GM21723 (cell line): Measurements from ENCODE around the gene MSRB3.

ENCODE experiments used
- ATAC-seq: cut with Tn5 transposase; IDR thresholded peaks from one replicate; pipeline ENCODE4 v1.9.1; 2021; ENCODE audit warnings: mild to moderate bottlenecking, moderate library complexity; ENCODE audit not compliant: unreplicated experiment

The MSRB3 gene

GRCh38 chr12:65278576-65279368 lies at the start of gene MSRB3:
TSS of gene MSRB3 (plus strand) at chr12:65278683. CDS start at chr12:65308580, 29,897 bp downstream.
- ATAC-seq = peak; percentile 65

- no peak for ATAC-seq
These were observed 49.0 kb upstream of the MSRB3 start for GRCh38 chr12:65229441-65229840.

- ATAC-seq = no peak
These were observed 45.9 kb upstream of the MSRB3 start for GRCh38 chr12:65232476-65233077.

DNA sequence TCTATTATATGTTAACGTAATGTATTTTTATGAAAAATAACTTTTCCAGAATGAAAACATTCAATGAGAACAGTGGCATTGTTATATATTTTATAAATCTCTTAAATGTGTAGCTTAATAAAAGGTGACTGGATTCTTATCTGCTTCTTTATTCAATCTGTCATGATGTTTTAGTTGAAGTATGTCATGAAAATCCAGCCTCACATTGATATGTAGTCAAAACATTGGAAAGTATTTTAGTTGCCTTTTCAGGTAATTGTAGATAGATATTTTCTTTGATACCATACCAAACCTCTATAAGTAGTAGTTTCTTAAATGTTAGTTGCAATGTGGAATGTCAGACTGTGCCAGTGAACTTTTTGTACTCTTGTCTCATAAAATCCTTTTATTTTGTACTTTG lies 41.3 kb upstream of the MSRB3 start:
- ATAC-seq = no peak

- ATAC-seq = no peak
These were observed 39.9 kb upstream of the MSRB3 start for GRCh38 chr12:65238609-65239008.

DNA sequence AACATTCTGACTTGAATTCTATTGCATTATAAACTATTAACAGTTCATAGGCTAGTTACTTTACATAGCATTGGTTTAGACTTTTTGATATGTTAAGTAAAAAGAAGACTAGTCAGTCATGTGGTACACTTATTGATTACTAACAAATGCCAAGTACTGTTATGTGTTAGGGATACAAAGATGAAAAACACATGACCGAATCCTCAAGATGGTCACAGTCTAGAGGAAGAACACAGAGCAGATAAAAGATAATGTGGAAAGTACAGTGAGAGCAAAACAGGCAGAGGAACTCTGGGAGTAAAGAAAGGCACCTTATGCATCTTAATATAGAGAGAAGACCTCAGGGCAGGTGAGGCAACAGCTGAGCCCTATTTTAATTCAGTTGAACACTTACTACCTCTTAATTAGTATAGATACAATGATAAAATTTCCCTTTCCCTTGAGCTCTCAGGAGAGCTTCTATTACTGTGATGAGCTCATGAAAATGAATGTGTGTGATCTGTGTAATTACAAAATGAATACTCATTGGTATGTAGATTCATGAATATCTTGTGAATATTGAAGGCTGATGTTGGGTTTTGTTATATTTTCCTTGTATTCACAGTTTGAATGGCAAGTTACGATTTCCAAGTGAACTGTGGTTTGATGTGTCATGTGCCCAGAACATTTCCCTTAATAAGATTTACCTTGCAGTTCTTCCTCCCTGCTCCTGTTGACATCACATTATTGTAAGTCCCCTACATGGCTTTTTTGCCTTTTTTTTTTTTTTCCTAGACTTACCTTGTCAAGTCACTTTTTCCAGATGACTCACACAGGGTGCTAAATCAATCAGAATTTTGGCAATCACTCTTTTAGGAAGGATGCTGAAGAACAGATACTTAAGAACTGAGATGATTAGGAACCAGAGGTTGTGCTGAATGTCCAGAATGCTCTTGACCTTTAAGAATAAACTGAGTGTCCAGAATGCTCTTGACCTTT lies 29.5 kb upstream of the MSRB3 start:
- ATAC-seq = no peak

DNA sequence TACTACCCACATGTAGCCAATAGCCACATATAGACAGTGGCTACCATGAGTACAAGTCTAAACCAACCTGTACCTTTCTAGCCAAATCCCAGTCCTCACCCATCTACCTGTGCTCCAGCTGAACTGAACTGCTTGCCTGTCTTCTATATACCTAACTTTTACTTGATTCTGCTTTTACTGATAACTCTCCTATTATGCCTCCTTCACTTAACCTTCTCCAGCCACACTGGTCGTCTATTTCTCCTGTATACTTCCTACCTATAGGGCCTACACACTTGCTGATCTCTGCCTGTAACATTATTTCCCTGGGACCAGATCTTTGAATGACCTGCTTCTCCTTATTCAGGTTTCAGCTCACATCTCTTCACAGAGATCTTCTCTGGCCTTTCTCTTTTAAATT lies 26.0 kb upstream of the MSRB3 start:
- ATAC-seq = no peak

DNA sequence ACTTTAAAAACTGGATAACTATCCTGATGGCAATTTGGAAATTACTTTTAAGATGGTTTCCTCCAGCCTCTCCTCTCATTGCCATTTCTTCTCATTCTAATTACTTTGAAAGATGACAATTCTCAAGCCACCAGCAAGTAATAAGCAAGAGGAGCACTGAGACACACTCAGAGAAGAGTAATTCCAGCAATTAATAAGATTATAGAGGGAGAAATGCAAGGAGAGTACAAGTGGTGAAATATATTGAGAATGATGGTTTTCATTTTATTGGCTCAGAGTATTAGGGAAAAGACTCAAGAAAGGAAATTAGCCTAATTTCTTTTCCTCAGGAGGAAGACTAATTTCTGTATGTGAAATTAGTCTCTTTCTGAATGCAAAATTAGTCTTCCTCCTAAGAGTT lies 20.5 kb upstream of the MSRB3 start:
- no peak for ATAC-seq

DNA sequence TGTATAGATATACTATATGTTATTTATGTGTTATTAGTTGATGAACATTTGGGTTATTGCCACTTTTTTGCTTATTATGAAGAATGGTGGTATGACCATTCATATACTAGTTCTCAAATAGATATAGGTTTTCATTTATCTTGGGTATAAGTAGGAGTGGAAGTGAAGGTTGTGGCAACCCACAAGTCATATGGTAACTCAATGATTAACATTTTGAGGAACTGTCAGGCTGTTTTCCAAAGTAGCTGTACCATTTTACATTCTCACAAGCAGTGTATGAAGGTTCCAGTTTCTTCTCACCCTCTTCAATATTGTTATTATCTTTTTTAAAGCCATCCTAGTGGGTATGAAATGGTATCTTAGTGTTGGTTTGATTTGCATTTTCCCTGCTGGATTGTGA lies 19.0 kb upstream of the MSRB3 start:
- ATAC-seq = no peak

DNA sequence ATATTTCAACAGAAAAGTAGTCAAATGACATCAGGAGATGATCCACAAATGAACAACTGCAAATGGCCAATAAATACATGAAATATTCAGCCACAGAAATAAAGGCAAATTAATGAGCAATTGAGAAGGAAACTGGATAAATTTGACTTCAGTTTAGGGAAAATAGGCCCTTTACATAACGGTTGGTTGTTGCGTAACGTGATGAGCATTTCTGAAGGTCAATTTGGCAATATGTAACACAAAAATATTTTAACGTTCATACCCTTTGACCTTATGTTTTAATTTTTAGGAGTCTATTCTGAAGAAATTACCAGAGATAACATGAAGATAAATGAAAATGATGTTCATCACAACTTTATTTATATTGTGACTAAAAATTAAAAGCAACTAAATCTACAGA lies 14.7 kb upstream of the MSRB3 start:
- no peak for ATAC-seq

DNA sequence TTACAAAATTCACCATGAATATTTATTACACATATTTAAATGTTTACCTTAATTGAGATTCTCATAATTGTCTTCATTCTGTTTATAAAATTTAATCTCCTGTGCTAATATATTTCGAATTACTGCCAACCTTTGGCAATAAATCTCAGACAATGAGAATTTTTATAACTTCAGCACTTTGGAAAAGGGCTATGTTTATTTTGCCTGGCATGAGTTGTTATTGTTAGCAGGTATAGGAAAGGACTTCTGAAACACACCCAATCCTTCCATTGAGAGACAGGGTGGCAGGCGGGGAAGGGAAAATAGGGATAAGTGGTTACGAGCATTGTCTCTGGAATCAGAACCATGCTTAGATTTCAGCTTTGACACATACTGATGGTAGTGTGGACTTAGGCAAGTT lies 12.1 kb upstream of the MSRB3 start:
- ATAC-seq = no peak

DNA sequence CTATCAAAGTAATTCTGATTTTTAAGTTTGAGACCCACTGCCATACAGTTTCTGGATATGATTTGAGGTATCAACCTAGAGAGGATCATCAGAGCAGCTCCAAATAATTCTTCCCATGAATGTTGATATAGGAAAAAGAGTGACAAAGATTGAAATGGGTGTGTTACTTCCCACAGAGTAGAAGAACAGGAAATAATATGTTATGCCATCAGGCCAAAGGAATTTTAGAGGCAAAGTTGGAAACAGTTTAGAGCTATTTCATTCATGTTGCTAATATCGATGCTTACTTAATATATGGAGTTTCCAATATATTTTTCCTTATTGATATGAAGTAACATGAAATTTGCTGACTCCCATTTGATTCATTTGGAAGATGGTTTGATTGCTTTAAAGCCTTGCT lies 8.9 kb upstream of the MSRB3 start:
- ATAC-seq = no peak

GRCh38 chr12:65274602-65275272 lies 3.7 kb upstream of the MSRB3 start:
- ATAC-seq = no peak

DNA sequence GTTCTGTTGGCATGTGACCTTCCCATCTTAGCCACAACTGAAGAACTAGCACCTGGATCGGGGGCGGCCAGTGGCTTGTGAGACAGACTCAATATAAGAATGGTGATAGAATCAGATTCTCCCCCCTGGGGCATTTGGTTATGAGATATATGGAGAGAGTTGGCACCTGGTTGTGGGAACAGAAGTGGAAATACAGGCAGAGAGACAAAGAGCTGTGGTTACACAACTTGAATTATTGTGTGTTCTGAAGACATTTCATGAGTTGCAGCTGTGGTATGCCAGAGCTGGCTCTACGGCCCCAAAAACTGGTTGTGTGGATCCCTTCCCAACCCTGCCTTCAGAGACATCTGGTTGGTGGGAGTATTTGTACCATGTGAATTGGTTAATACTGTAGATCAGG lies 2.9 kb upstream of the MSRB3 start:
- no peak for ATAC-seq

GRCh38 chr12:65276916-65277530 lies 1.5 kb upstream of the MSRB3 start:
- no peak for ATAC-seq

DNA sequence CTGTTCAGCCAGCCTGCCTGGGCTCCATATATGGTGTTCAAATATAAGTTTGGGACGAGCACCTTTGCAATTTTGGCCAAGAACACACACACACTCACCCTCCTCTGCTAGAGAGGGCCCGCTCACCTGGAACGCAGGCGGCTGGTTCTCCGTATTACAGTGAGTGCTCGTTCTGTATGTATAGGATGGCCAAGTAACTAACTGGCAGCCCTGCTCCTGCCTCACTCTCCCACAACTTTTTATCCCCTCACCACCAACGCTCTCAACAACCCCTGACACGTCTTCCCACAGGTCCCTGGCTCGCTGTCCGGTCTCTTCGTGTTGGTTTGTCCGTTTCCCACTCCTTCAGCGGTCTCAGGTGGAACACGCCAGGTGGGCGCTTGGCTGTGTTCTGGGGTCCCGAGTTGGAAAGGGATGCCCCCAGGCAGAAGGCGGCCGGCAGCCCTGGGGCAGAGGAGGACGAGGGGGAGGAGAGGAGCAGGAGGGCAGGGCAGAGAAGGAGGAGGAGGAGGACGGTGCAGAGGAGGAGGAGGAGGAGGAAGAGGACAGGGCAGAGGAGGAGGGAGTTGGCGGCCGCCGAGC lies 398 bp upstream of the MSRB3 start:
- no peak for ATAC-seq

DNA sequence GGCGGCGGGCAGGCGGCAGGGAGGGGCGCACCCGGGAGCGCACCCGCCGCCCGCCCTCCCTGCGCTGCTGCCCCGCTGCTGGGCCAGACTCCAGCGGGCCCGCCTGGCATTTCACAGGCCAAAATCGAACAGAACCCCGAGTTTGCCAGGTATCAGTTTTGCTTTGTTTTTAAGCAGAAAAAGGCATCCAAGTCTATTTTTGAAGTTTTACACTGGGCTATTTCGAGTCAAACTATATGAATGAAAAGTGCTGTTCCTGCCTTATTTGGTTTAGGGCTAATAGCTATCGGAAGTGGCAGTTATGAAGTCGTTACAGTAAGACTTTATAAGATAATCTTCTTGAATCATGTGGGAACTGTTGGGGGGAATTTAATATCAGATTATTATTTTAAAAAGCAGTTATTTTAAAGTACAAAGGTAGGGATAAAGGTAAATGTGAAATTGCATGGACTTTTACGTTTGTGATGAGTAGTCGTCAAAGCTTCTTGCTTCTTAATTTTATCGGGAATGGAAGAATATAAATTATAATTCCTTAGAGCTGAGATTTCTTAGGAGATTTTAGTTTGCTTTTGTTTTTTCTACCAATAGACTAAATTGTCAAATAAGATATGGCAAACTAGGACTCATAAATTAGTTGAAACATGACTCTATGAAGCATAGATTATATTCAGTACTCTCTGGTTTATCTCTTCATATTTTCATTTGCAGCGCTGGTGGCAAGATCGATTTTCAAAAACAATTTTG lies 1.1 kb downstream of the MSRB3 start:
- peak; percentile 34 for ATAC-seq

DNA sequence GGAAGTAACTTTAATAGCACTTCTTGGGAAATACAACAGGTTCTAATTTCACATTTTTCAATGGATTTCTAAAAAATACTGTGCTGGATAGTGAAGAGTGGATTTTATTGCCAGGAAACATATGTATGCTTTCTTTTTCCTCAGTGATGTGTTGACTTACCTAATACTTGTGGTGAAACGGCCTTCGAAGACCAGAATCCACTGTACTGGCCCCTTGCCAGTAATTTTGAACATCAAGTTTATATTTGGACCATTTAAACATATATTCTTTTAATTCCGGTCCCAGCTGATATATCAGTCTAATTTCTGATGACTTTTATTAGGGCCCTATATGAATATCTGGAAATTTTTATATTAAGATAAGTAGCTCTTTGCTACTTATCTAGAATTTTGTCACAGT lies 1.8 kb downstream of the MSRB3 start:
- no peak for ATAC-seq

- no peak for ATAC-seq
These were observed 4.4 kb downstream of the MSRB3 start for GRCh38 chr12:65282840-65283239.
